HuH-7 (cell line): Measurements from ENCODE around the gene SMYD3.

Source experiments
- DNase-seq: peaks from one replicate; pipeline ENCODE4 v3.0.0; 2011; ENCODE audit warnings: low spot score

Gene SMYD3

DNA sequence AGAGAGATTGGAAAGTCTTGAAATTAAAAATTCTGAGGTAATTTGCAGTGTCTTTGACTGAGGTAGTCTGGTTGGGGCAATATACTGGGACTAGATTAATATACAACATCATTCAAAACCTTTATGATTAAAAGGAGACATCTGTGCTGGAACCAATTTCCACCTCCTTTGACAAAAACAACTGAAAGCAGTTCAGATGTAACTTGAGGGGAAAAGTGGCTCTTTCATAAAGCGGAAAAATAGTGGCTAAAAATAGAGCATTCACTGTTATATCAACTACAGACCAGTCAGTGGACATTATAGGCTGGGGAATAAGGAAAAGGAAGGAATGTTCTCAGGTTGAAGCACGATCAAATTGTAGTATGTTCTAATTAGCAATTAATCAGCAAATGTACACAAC lies 635.9 kb downstream of the SMYD3 start:
- no peak for DNase-seq

- no peak for DNase-seq
These were observed 636.4 kb downstream of the SMYD3 start for GRCh38 chr1:245870698-245871097.

GRCh38 chr1:245869847-245870246 lies 637.2 kb downstream of the SMYD3 start:
- DNase-seq = no peak

DNA sequence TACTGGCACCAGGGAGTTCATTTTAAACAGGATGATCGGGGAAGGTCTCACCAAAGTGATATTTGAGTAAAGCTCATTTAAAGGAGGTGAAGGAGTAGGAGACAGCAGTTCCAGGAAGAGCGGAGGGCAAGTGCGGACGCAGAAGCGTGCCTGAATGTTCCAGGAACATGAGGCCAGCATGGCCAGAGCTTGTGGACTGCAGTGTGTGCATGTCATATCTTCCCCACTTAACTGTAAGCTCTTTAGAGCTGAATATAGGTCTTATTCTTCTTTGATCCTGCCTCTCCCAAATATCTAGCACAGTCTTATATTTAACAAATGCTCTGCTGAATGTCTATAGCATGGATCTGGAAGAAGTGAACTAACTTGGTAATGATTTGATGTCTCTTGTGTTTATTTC lies 639.3 kb downstream of the SMYD3 start:
- no peak for DNase-seq

DNA sequence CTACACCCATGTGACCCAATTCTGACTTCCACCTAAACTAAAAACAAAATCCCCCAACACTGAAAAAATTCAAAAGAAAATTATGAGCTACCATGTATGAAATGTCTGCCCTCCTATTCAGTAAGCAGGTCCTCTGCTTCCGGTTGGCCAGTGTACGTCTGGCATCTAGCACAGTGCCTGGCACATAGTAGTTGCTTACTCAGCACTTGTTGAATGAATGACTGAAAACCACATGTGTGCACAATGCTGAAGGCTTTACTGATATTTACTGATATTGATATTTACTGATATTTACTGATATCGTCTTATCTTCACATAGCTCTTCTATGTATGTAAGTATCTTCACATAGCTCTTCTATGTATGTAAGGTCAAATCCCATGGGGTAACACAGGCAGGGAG lies 642.2 kb downstream of the SMYD3 start:
- no peak for DNase-seq

DNA sequence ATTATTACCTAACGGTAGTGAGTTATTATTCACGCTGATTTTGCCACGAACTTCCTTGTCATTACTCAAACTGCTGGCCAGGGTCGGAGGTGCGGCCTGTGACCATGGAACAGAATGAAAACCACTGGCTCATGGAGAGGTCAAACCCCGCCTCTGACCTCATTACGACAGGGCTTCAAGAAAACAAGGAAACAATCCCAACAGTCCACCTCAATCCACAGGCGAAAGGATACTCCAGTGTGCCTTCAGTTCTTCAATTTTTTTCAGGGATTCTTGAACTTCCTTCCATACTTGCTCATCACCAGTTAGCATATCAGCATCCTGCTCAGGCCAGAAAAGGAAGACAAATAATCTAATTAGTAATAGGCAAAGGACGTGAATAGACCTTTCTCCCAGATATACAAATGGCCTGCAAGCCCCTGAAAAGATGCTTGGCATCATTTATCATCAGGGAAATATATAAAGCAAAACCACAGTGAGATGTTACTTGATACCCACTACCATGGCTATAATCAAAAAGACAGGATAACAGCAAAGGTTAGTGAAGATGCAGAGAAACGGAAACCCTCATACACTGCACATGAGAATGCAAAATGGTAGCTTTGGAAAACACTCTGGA lies 643.4 kb downstream of the SMYD3 start:
- DNase-seq = no peak

GRCh38 chr1:245862812-245863540 lies 644.1 kb downstream of the SMYD3 start:
- DNase-seq = no peak

DNA sequence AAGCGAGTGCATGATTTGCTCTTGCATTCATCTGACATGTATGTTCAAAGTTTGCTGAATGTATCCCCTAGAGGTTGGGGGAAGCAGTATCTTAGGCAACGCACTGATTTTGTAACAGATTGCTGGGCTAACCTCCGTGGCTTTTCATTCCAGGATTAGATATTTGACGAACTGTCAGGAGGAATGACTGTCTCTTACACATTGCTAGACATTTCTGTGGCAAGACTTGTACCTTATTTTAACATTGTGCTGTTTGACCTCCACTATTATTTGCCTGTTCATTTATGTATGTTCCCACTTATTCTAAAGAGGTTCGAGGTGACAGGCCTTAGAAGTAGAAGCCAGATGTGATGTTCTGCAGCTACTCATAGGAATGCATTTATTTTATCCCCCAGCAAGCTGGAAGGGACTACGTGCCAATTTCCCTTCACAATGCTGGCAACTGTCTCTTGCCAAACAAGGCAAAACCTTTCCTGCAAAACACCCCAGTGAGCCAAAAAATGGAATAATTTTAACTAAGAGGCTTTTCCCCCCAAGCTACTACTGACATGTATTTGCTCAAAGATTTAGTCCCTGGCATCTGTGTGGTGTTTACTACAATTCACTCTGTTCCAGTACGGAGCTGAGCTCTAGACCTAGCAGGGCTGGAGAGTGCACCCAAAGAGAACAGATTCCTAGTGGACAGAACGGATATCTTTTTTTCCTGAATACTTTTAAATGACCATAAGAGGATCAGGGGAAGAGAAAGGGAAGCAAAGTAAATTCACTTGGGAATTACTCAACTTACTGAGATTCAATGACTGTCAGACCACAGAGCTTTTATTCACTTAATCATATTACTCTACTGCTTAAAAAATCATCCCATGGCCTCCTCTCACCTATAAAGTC lies 646.2 kb downstream of the SMYD3 start:
- DNase-seq = no peak

DNA sequence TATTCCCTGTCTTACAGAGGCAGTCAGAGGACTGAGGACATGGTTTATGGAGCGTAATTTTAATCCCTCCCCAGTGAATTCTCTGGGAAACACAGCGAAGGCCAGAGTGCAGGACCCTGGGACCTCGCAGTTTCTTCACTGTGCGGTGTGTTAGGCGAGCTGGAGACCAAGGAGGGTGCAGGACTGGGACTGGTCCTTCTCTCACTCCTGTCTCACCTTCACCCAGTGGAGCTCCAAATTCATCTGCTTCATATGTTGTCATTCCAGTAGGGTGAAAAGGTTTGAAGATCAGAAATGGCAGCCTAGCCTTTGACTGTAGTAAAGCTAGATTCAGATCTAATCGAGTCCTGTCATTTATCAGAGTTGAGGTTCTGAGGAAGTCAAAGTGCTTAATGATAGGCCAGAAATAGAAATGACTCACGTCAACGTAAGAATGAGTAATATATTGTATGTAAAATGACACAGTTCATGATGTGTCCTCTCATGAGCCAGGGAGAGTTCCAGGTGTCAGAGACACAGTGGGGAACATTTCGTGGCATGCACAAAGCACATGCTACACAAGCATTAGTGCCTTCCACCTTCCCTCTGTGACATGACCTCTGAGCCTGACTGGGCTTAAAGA lies 647.5 kb downstream of the SMYD3 start:
- DNase-seq = no peak

GRCh38 chr1:245858722-245859492 lies 648.2 kb downstream of the SMYD3 start:
- DNase-seq = no peak

GRCh38 chr1:245858022-245858721 lies 648.9 kb downstream of the SMYD3 start:
- no peak for DNase-seq

DNA sequence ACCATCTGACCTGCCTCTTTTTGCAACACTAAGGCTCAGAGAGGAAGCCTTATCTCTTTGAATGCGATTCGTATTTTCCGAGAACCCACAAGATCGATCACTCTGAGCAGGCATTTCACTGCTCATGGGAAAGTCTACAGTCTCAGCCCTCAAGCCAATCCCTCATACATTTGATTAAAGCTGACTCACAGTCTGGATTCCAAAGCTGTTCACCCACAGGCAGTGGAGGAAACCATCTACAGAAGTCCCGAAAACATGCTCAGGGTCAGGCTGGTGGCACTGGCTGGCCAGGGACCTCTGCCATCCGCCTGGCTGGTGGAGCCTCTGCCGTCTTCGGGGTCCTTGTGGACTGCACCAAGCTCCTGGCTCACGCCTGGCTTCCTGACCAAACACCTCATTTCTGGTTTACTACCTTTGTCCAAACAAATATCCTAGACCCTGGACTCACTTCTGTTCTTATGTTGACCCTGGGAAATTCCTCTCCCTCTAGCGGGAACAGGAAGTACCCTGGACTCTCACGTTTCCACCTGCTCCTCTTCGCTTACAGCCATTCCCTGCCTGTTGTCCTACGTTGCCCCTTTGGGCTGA lies 650.0 kb downstream of the SMYD3 start:
- DNase-seq = no peak

DNA sequence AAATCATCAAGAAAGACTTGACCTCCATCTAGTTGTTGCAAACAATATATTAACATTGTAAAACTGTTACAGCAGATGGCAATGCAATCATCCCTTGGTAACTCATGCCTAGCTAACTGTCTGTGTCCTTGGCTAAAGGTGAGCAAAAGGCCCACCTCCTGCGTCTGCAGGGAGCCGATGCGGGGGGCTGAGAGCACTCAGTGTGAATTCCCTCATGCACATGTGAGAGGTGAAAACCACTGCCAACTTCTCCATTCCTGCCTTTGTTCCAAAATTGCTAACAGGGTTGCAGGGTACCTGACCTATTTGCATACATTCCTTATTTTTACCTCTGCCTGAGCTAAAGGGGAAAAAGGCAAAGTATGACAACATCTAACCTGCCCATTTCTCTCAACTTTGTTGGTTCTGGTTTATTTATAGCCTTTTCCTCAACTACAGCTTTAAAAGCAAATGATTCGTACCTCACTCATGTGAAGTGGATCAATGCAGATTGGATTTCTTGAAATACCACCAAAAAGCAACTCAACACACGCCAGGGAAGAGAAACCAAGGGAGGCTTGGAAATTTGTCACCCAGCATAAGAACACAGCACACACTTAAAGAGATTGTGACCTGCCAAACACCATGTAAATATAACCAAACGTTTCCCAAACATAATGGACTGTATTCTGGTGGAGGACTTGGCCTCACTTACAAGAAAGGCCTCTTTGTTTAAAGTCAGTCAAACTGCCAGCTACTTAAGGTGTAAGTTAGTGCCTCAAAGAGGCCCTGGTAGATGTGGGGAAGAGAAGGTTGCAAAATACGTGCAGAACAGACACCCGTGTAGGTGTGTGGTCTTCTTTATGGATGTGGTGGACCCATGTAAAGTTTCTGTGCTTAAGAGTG lies 651.0 kb downstream of the SMYD3 start:
- DNase-seq = no peak

DNA sequence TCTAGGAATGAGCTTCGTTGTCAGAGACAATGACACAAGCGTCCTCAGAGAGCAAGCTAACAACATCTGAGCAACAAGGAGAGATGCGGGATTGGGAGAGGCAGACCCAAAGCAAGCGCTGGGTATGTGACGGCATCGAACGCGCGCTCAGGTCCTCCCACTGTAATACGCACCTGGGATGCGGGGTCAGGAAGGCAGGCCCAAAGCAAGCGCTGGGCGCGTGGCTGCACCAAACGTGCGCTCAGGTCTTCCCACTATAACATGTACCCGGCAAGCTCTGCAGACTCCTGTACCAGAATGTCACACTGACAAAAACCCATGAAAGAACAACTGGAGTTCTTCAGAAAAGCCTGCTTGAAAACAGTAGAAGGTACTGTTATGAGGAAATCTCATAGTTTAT lies 653.8 kb downstream of the SMYD3 start:
- no peak for DNase-seq

DNA sequence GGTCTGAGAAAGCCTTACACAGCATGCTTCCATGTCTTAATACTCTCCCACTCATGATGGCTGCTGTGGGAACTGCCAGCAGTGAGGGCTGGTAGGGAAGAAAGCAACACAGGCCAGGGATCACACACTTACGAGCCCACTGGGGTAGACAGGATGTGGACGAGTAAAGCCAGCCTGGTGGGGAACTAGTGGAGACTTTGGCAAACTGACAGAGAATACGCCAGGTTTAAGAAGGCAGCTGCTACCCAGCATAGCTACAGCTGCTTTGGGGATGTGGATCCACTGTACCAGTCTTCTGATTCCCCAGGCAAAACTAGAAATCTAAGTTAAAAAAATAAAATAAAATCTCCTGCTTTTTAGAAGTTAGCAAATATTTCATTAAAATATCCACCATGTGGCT lies 664.0 kb downstream of the SMYD3 start:
- no peak for DNase-seq

GRCh38 chr1:245842106-245842505 lies 665.0 kb downstream of the SMYD3 start:
- no peak for DNase-seq

DNA sequence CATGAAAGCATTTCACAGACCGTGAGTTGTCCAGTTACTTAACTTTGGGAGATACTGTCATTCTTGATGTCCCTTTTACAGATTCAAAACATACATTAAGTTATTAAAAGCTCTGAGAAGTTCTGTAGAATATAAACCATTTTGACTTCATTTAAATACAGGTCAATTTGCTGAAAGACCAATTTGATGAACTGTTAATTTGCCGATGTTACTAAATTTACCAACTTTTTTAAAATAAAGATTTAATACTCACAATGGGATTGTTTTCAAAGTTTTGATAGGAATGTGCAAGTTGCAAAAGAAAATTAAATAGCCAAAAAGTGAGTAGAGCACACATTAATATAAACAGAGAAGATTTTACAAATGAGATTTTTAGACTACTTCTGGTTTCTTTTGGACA lies 666.1 kb downstream of the SMYD3 start:
- DNase-seq = no peak

GRCh38 chr1:245837718-245838117 lies 669.4 kb downstream of the SMYD3 start:
- no peak for DNase-seq

- DNase-seq = no peak
These were observed 671.7 kb downstream of the SMYD3 start for GRCh38 chr1:245835386-245835785.

GRCh38 chr1:245834002-245834401 lies 673.1 kb downstream of the SMYD3 start:
- DNase-seq = no peak
